ENCODE results near the gene TMEM150C. TPM values are rescaled to one million over a fixed set of nuclear protein-coding genes. Genes with fewer than 3 reads are reported as not detected.

TMEM150C gene
- polyA plus RNA-seq, 1 donor (not counting 4 experiments of a cell fraction or from before 2014, with no cell fraction given), result 0.07 TPM

GRCh38 chr4:82599336-82599735, 37.5 kb upstream of the TMEM150C start:
- no peaks in the 10 kb centered on the region for H3K4me1 ChIP-seq (ENCODE audit: control insufficient read depth, extremely low read depth, insufficient read depth, low read length)

GRCh38 chr4:82594456-82594855, 32.7 kb upstream of the TMEM150C start:
- no peaks in the 10 kb centered on the region for H3K9me1 ChIP-seq (ENCODE audit: control insufficient read depth, extremely low read depth, insufficient read depth, low read length)
- no peaks in the 10 kb centered on the region for H3K79me2 ChIP-seq (ENCODE audit: control insufficient read depth, insufficient read depth, low read length)
- no peaks in the 10 kb centered on the region for H4K20me1 ChIP-seq (ENCODE audit: control insufficient read depth, extremely low read depth, insufficient read depth, low read length)
- no peaks in the 10 kb centered on the region for H3K27me3 ChIP-seq (ENCODE audit: control insufficient read depth, extremely low read depth, insufficient read depth, low read length)
- no peaks in the 10 kb centered on the region for H3K9me3 ChIP-seq (ENCODE audit: control insufficient read depth, low read depth, low read length)
- dilution Hi-C loops (cut with MboI; ENCODE audit: extremely low pct_ligation_motif_present, low sequenced_read_pairs), result no loop called here
- H3K4me3 ChIP-seq (ENCODE audit: control insufficient read depth in 2 of 3, extremely low read depth in 1 of 3, insufficient read depth in 2 of 3, low read depth in 1 of 3, low read length in 3 of 3), result no peak overlapping the region
- no peaks in the 10 kb centered on the region for H3K36me3 ChIP-seq (ENCODE audit: control insufficient read depth in 2 of 2, extremely low read depth in 1 of 2, insufficient read depth in 2 of 2, low read length in 2 of 2)
- FAIRE-seq (no peak), DNase-seq (ENCODE audit: low read depth, low spot score) (no peak)
- H2AFZ ChIP-seq (ENCODE audit: control insufficient read depth, low read length), result no peak overlapping the region
- no peak overlapping the region for H3K9ac ChIP-seq (ENCODE audit: control insufficient read depth, extremely low read depth, insufficient read depth, low read length)
- H3K27ac ChIP-seq (ENCODE audit: control insufficient read depth, insufficient read depth, low read length), result no peak overlapping the region
- TF ChIP-seq CTCF (optimal IDR thresholded peaks at IDR 0.05 in 1 of 3, IDR thresholded peaks at IDR 0.05 in 1 of 3, conservative IDR thresholded peaks at IDR 0.05 in 1 of 3; ENCODE audit: extremely low read depth in 1 of 3, insufficient read depth in 2 of 3, low read length in 3 of 3) (no peak), EZH2 (IDR thresholded peaks at IDR 0.05; ENCODE audit: low read length) (no peak)
- H3K4me2 ChIP-seq (ENCODE audit: control insufficient read depth, extremely low read depth, insufficient read depth, low read depth, low read length), result no peak overlapping the region
- no peaks in the 10 kb centered on the region for H3K4me1 ChIP-seq (ENCODE audit: control insufficient read depth, extremely low read depth, insufficient read depth, low read length)

More at GRCh38 chr4:82599336-82599735, 37.5 kb upstream of the TMEM150C start:
- Histone ChIP-seq H3K9me1 (ENCODE audit: control insufficient read depth, extremely low read depth, insufficient read depth, low read length) (no peaks in the 10 kb centered on the region), H3K9me3 (ENCODE audit: control insufficient read depth, low read depth, low read length) (no peaks in the 10 kb centered on the region), H3K4me3 (ENCODE audit: control insufficient read depth in 2 of 3, extremely low read depth in 1 of 3, insufficient read depth in 2 of 3, low read depth in 1 of 3, low read length in 3 of 3) (no peak overlapping the region), H3K9ac (ENCODE audit: control insufficient read depth, extremely low read depth, insufficient read depth, low read length) (no peak overlapping the region), H2AFZ (ENCODE audit: control insufficient read depth, low read length) (no peak overlapping the region), H3K79me2 (ENCODE audit: control insufficient read depth, insufficient read depth, low read length) (no peaks in the 10 kb centered on the region), H3K27me3 (ENCODE audit: control insufficient read depth, extremely low read depth, insufficient read depth, low read length) (no peaks in the 10 kb centered on the region), H3K36me3 (ENCODE audit: control insufficient read depth in 2 of 2, extremely low read depth in 1 of 2, insufficient read depth in 2 of 2, low read length in 2 of 2) (no peaks in the 10 kb centered on the region), H3K4me2 (ENCODE audit: control insufficient read depth, extremely low read depth, insufficient read depth, low read depth, low read length) (no peak overlapping the region), H3K27ac (ENCODE audit: control insufficient read depth, insufficient read depth, low read length) (no peak overlapping the region), H4K20me1 (ENCODE audit: control insufficient read depth, extremely low read depth, insufficient read depth, low read length) (no peaks in the 10 kb centered on the region)
- no peak for TF ChIP-seq EZH2 (IDR thresholded peaks at IDR 0.05; ENCODE audit: low read length)
- TF ChIP-seq CTCF (optimal IDR thresholded peaks at IDR 0.05 in 1 of 3, IDR thresholded peaks at IDR 0.05 in 1 of 3, conservative IDR thresholded peaks at IDR 0.05 in 1 of 3; ENCODE audit: extremely low read depth in 1 of 3, insufficient read depth in 2 of 3, low read length in 3 of 3), result no peak
- no peak for DNase-seq (ENCODE audit: low read depth, low spot score)
- no peak for FAIRE-seq
- dilution Hi-C loops (cut with MboI; ENCODE audit: extremely low pct_ligation_motif_present, low sequenced_read_pairs), result no loop called here
